GF-D8 (cell line): ENCODE measurements around the gene PLA2G2F.

ENCODE experiments used
- DNase-seq: peaks from one replicate; lab custom pipeline; 2025; lab: John Stamatoyannopoulos, UW

PLA2G2F gene

GRCh38 chr1:20191266-20191825 is 52.2 kb downstream of the PLA2G2F start:
- no peak for DNase-seq

- DNase-seq = no peak
These were observed 53.2 kb downstream of the PLA2G2F start for GRCh38 chr1:20192364-20192763.

GRCh38 chr1:20192871-20193411 is 53.8 kb downstream of the PLA2G2F start:
- no peak for DNase-seq

DNA sequence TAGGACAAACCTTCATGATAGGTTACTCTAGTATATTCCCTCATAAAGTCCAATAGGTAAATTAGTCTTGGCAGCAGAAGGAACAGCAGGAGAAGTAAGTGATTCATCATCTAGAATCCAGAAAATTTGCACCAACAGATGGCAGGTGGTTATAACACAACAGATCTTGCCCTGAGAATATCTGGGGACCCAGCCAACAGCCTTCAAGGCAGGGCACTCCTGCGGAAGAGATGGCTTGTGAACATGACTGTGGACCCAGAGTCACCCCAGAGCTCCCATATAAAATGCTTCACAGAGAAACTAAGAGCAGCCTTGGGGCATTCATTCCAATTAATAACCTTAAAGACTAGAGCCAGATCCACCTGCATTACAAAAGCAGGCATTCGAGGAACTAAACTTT is 55.1 kb downstream of the PLA2G2F start:
- DNase-seq = no peak

DNA sequence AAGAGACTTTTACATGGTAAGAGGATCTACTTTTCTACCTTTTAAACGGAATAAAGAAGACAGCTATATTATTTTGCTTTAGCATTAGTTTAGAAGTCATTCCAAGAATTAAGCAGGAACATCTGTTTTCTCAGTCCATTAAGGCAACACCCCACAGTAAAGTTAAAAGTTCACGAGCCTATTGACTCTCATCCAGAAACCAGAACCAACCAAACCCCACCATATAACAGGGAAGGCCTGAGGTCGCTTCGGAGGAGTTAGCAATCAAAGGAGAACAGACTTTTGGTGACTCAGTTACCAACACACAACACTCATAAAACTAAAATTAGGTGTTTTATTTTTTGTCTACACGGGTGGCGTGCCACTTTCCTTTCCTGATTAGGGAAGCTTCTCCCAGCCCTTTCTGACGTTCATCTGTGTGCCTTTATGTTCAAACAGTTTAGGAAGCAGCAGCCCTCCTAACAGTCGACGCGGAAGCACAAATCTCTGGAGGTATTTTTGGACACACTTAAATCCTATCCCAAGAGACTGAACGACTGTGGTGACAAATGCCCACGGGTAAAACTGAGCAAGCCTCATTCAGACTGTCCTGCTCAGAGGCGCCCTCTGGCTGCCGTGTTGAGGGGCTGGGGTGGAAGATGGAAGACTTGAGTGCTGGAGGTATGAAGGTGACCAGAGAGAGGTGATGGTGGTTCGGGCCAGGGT is 55.8 kb downstream of the PLA2G2F start:
- no peak for DNase-seq

DNA sequence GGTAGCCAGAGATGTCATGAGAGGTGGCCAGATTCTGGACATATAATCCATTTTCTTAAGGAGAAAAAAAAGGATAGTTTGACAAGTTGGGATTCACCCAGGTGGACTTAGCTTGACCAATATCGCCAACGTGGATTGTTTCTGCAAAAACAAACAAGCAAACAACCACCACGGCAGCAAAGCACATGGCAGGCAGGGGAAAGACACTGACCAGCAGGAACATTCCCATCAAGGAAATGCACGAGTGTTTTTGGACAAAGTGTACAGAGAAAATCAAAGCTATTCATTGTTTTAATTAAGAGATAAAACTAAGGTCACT is 56.3 kb downstream of the PLA2G2F start:
- DNase-seq = no peak

DNA sequence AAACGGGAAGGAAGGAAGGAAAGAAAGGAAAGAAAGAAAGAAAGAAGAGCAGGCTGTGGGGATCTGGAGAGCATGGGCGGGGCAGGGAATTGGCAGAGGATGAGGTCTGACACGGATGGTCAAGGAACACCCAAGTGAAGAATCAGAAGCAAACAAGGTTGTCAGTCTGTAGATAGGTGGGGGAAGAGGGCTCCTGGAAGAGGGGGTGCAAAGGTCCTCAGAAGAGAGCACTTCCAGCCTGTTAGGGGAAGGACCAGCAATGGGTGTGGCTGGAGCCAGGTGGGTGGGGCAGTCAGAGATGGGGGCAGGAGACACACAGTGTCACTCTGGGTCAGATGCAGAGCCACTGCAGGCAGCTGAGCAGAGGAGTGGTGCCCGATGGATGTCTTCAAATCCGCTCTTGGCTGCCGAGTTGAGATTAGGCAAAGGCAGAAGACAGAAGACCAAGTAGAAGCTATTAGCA is 58.2 kb downstream of the PLA2G2F start:
- DNase-seq = no peak

DNA sequence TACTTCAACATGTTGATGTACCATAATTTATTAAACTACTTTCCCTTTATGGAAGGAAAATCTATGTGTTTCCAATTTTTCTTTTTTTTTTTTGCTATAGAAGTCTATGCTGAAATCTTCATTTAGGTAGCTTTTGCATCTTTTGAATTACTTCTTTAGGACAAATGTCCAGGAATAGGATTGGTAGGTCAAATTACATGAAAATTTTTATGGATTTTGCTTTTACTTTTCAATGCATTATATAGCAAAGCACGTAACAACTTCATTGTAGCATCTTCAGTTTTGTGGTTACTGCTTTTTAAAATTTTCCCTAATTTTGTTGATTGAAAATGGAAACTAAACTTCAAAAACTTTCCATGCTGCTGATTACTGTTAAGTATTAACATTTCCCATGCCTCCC is 59.2 kb downstream of the PLA2G2F start:
- DNase-seq = no peak

DNA sequence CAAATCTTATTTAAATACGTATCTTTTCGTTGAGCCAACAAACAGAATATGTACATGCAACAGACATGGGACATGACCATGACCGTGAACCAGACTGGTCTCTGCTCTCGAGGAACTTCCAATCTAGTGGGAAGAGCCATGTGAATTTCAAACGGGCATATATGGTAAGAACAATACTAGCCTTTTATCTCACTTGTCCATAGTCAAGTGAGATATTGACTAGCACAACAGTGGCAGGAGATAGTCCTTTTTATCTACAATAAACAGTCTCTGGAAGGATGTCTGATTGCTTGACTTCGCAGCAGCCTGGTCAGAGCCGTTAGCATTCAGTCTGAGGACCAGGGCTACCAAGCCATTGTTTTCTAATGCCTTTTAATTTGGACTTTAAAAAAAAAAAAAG is 59.8 kb downstream of the PLA2G2F start:
- DNase-seq = no peak

DNA sequence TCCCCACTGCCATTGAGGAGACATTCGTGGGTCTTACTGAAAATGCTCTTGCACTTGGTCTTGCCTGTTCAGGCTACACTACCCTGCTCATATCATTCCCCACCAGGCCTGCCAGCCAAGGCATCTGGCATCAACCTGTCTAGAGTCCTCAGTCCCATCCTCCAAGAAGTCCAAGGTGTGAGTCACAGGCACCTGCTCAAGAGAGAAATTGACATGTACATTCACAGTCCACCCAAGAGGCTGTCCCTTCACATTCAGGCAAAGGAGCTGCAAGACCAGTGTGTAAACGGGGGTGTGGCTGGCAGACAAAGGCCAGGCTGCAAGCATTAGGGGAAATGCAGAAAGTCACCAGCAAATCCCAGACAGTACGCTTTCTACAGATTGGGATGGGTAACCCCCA is 60.3 kb downstream of the PLA2G2F start:
- no peak for DNase-seq

- DNase-seq = no peak
These were observed 60.7 kb downstream of the PLA2G2F start for GRCh38 chr1:20199840-20200239.
